Measurements from ENCODE around the gene IQGAP1.
"Not testable (repeated sequence)": the region's sequence is repeated elsewhere in the genome, so short reads cannot be mapped to it uniquely, and the experiment has no call there.

IQGAP1 gene

GRCh38 chr15:90493647-90494046, 105.6 kb downstream of the IQGAP1 start:
- DNase-seq, result no peak

- no peak for DNase-seq
Observed at GRCh38 chr15:90495067-90495466, 107.0 kb downstream of the IQGAP1 start.

- DNase-seq, result no peak
Observed at GRCh38 chr15:90496791-90497190, 108.7 kb downstream of the IQGAP1 start.

- DNase-seq, result no peak
Observed at GRCh38 chr15:90497376-90497775, 109.3 kb downstream of the IQGAP1 start.

GRCh38 chr15:90497912-90498311, 109.9 kb downstream of the IQGAP1 start:
- DNase-seq, result no peak

GRCh38 chr15:90500171-90500570, 112.1 kb downstream of the IQGAP1 start:
- no peak for DNase-seq

GRCh38 chr15:90501898-90502297, 113.9 kb downstream of the IQGAP1 start:
- no peak for DNase-seq

- DNase-seq, result not testable (repeated sequence)
Observed at GRCh38 chr15:90510781-90511180, 122.7 kb downstream of the IQGAP1 start.

- not testable (repeated sequence) for DNase-seq
Observed at GRCh38 chr15:90511211-90511618, 123.2 kb downstream of the IQGAP1 start.

- no peak for DNase-seq
Observed at GRCh38 chr15:90512276-90512675, 124.2 kb downstream of the IQGAP1 start.

- no peak for DNase-seq
Observed at GRCh38 chr15:90512981-90513380, 124.9 kb downstream of the IQGAP1 start.

- DNase-seq, result no peak
Observed at GRCh38 chr15:90513448-90513847, 125.4 kb downstream of the IQGAP1 start.

GRCh38 chr15:90513893-90514292, 125.9 kb downstream of the IQGAP1 start:
- DNase-seq, result not testable (repeated sequence)

- no peak for DNase-seq
Observed at GRCh38 chr15:90519688-90520087, 131.6 kb downstream of the IQGAP1 start.

GRCh38 chr15:90520365-90520764, 132.3 kb downstream of the IQGAP1 start:
- DNase-seq, result no peak

- no peak for DNase-seq
Observed at GRCh38 chr15:90523373-90523772, 135.3 kb downstream of the IQGAP1 start.

GRCh38 chr15:90524018-90524803, 136.2 kb downstream of the IQGAP1 start:
- DNase-seq, result not testable (repeated sequence)

- no peak for DNase-seq
Observed at GRCh38 chr15:90529011-90529370, 140.9 kb downstream of the IQGAP1 start.

GRCh38 chr15:90529371-90530249, 141.6 kb downstream of the IQGAP1 start, which contains the start of gene CRTC3:
Gene CRTC3, plus strand, starts transcription at chr15:90529923. Its CDS starts 149 bp downstream, at chr15:90530072.
- DNase-seq, result no peak

- DNase-seq, result no peak
Observed at GRCh38 chr15:90530250-90531051, 142.4 kb downstream of the IQGAP1 start.

- DNase-seq, result no peak
Observed at GRCh38 chr15:90531147-90531546, 143.1 kb downstream of the IQGAP1 start.

- no peak for DNase-seq
Observed at GRCh38 chr15:90535254-90535653, 147.2 kb downstream of the IQGAP1 start.

GRCh38 chr15:90539789-90540188, 151.7 kb downstream of the IQGAP1 start:
- DNase-seq, result no peak

Data from amniotic stem cell (primary cell).